A549 (cell line): ENCODE measurements around the gene RABGAP1L. TPM values are rescaled to one million over a fixed set of nuclear protein-coding genes. Genes with fewer than 3 reads are reported as not detected.

Experiments
- ATAC-seq, 2 experiments: fragments of 200-7000 bp in 1 of 2; fragments of >200 bp in 1 of 2; cut with Nextera tagmentation in 1 of 2; cut with Tn5 transposase in 1 of 2; 3 replicates each; pipeline versions ENCODE4 v1.8.0 to v1.9.1; 2018 to 2020; ENCODE audit warnings: mild to moderate bottlenecking in 1 of 2, moderate library complexity in 1 of 2
- CTCF ChIA-PET: fragments of 300-600 bp; sonication (Branson Sonifier 250); formaldehyde crosslinking; extraction: SDS; loops from one replicate; lab custom pipeline; 2021; ENCODE audit warnings: antibody characterized with exemption, inconsistent platforms; lab: Yijun Ruan, JAX
- POLR2A ChIA-PET: fragments of 350-600 bp; formaldehyde crosslinking; extraction: SDS; loops from one replicate; lab custom pipeline; 2021; ENCODE audit warnings: antibody characterized with exemption, inconsistent platforms; lab: Yijun Ruan, JAX
- DNase-seq, 2 experiments: peaks; one replicate each; pipeline versions ENCODE4 v3.0.0 to v3.0.0-alpha.2; 2011 to 2016; ENCODE audit warnings: low read depth in 1 of 2, low spot score in 1 of 2
- FAIRE-seq: peaks from 2 replicates; lab custom pipeline; 2011; peaks lifted over from hg19 to GRCh38; lab: Jason Lieb, UNC
- H3K27ac ChIP-seq, 2 experiments: fragments of >200 bp; sonication (Bioruptor Twin); formaldehyde crosslinking; 3 replicates each; pipeline ENCODE4 v1.5.1; 2016 to 2017
- H3K4me1 ChIP-seq: fragments of >200 bp; sonication (Bioruptor Twin); formaldehyde crosslinking; 3 replicates; pipeline ENCODE4 v1.6.1; 2016
- H3K4me2 ChIP-seq: fragments of >200 bp; sonication (Bioruptor Twin); formaldehyde crosslinking; 3 replicates; pipeline ENCODE4 v1.6.1; 2016
- H3K4me3 ChIP-seq: fragments of >200 bp; sonication (Bioruptor Twin); formaldehyde crosslinking; 3 replicates; pipeline ENCODE4 v1.5.1; 2016
- H3K9me3 ChIP-seq: fragments of >200 bp; sonication (Bioruptor Twin); formaldehyde crosslinking; 3 replicates; pipeline ENCODE4 v1.6.1; 2016
- CBX2 ChIP-seq: fragments of 200-600 bp; sonication (generic); IDR thresholded peaks from 2 replicates; pipeline ENCODE4 v1.6.1; 2016; ENCODE audit warnings: low read depth, mild to moderate bottlenecking, borderline replicate concordance
- CBX8 ChIP-seq: fragments of 200-600 bp; sonication (generic); IDR thresholded peaks from 2 replicates; pipeline ENCODE4 v1.6.1; 2016
- CEBPB ChIP-seq, 2 experiments: fragments of >200 bp in 1 of 2; sonication (Bioruptor Twin) in 1 of 2; formaldehyde crosslinking in 1 of 2; IDR thresholded peaks; 2 replicates each; pipeline ENCODE4 v1.6.1; 2012 to 2016
- EHF ChIP-seq: fragments of 250-450 bp; sonication (Bioruptor Pico); IDR thresholded peaks from 2 replicates; pipeline ENCODE4 v1.5.0; 2020; ENCODE audit warnings: mild to moderate bottlenecking
- EHMT2 ChIP-seq: fragments of 200-600 bp; sonication (generic); IDR thresholded peaks from 2 replicates; pipeline ENCODE4 v1.6.1; 2016; ENCODE audit warnings: antibody characterized with exemption, low read depth, mild to moderate bottlenecking, moderate library complexity
- EP300 ChIP-seq, 2 experiments: fragments of >200 bp; sonication (Bioruptor Twin); formaldehyde crosslinking; IDR thresholded peaks; 2 replicates in 1 of 2; 3 replicates in 1 of 2; pipeline ENCODE4 v1.6.1; 2016 to 2017
- FOSB ChIP-seq: fragments of 250-450 bp; sonication (Bioruptor Pico); IDR thresholded peaks from 2 replicates; pipeline ENCODE4 v1.5.0; 2020; ENCODE audit warnings: mild to moderate bottlenecking, moderate library complexity
- FOSL2 ChIP-seq, 2 experiments: fragments of 450-650 bp in 1 of 2; fragments of >200 bp in 1 of 2; sonication (Bioruptor Twin) in 1 of 2; formaldehyde crosslinking; IDR thresholded peaks; 2 replicates each; pipeline versions ENCODE4 v1.5.0 to v1.6.1; 2016 to 2020; ENCODE audit warnings: mild to moderate bottlenecking in 1 of 2, moderate library complexity in 1 of 2
- FOXS1 ChIP-seq: fragments of 250-450 bp; sonication (Bioruptor Pico); IDR thresholded peaks from 2 replicates; pipeline ENCODE4 v1.5.0; 2020; ENCODE audit warnings: mild to moderate bottlenecking, moderate library complexity
- GATA3 ChIP-seq: IDR thresholded peaks from 2 replicates; pipeline ENCODE4 v1.6.1; 2012; ENCODE audit warnings: borderline replicate concordance
- HOXA7 ChIP-seq: fragments of 250-450 bp; sonication (Bioruptor Pico); IDR thresholded peaks from 2 replicates; pipeline ENCODE4 v1.5.0; 2020; ENCODE audit warnings: mild to moderate bottlenecking, moderate library complexity
- HOXB13 ChIP-seq: fragments of 250-450 bp; sonication (Bioruptor Pico); IDR thresholded peaks from 2 replicates; pipeline ENCODE4 v1.5.0; 2020; ENCODE audit warnings: low read depth, mild to moderate bottlenecking, moderate library complexity
- KDM1A ChIP-seq: fragments of 200-600 bp; sonication (generic); IDR thresholded peaks from 2 replicates; pipeline ENCODE4 v1.6.1; 2016; ENCODE audit warnings: low read depth, mild to moderate bottlenecking
- MAFK ChIP-seq: fragments of 450-650 bp; IDR thresholded peaks from 2 replicates; pipeline ENCODE4 v1.6.1; 2014; ENCODE audit not compliant: partially characterized antibody
- MAZ ChIP-seq: fragments of 150-350 bp; IDR thresholded peaks from 2 replicates; pipeline ENCODE4 v1.6.1; 2014; ENCODE audit warnings: antibody characterized with exemption, low read depth, low read length, borderline replicate concordance
- POLR2A ChIP-seq: IDR thresholded peaks from 2 replicates; pipeline ENCODE4 v1.6.1; 2012; ENCODE audit warnings: mild to moderate bottlenecking, low read length
- POLR2AphosphoS2 ChIP-seq: conservative IDR thresholded peaks from 2 replicates; pipeline ENCODE4 v1.6.1; 2012; ENCODE audit warnings: low read length, improper control_type of control experiment, inconsistent platforms
- RAD21 ChIP-seq, 2 experiments: fragments of >200 bp in 1 of 2; sonication (Bioruptor Twin) in 1 of 2; formaldehyde crosslinking in 1 of 2; IDR thresholded peaks in 1 of 2; conservative IDR thresholded peaks in 1 of 2; 2 replicates in 1 of 2; 3 replicates in 1 of 2; pipeline ENCODE4 v1.6.1; 2012 to 2018; ENCODE audit warnings: inconsistent platforms in 1 of 2
- RFX5 ChIP-seq: fragments of 450-650 bp; IDR thresholded peaks from 2 replicates; pipeline ENCODE4 v1.7.1; 2014; ENCODE audit warnings: antibody characterized with exemption, mild to moderate bottlenecking, moderate library complexity
- SMC3 ChIP-seq: fragments of >200 bp; sonication (Bioruptor Twin); formaldehyde crosslinking; IDR thresholded peaks from 3 replicates; pipeline ENCODE4 v1.6.1; 2018; ENCODE audit warnings: inconsistent platforms
- TFCP2L1 ChIP-seq: fragments of 250-450 bp; sonication (Bioruptor Pico); IDR thresholded peaks from 2 replicates; pipeline ENCODE4 v1.5.0; 2021; ENCODE audit warnings: mild to moderate bottlenecking
- ZC3H11A ChIP-seq: fragments of 450-650 bp; IDR thresholded peaks from 2 replicates; pipeline ENCODE4 v1.6.1; 2014; ENCODE audit warnings: antibody characterized with exemption, mild to moderate bottlenecking
- ZSCAN20 ChIP-seq: fragments of 250-450 bp; sonication (Bioruptor Pico); IDR thresholded peaks from 2 replicates; pipeline ENCODE4 v1.8.0; 2022; ENCODE audit warnings: mild to moderate bottlenecking, moderate library complexity
- WGBS: methylation state at CpG from one replicate; pipeline ENCODE4 v1.1.6; 2017; ENCODE audit errors: missing lambda C conversion rate; 5-methylcytosine and 5-hydroxymethylcytosine counted together
- polyA plus RNA-seq, 4 experiments: library from polyadenylated mRNA; depleted of rRNA in 3 of 4; stranded (reverse); fragments of >200 nt; fragmentation: RNase III in 1 of 4; extraction: RNeasy Plus Mini Kit Qiagen cat#74134 plus additional on column Dnase treatment in 1 of 4; gene quantifications; 2 replicates in 3 of 4; 3 replicates in 1 of 4; pipeline ENCODE4 v1.2.3, GENCODE V29; 2011 to 2017
- TF ChIP-seq, protein P1 (sequence below): fragments of >200 bp; sonication (Bioruptor Twin); formaldehyde crosslinking; IDR thresholded peaks from 2 replicates; pipeline ENCODE4 v1.6.1; 2016
- TF ChIP-seq, protein P2 (sequence below): fragments of 200-600 bp; sonication (generic); IDR thresholded peaks from 2 replicates; pipeline ENCODE4 v1.6.1; 2016; ENCODE audit warnings: antibody characterized with exemption, mild to moderate bottlenecking, moderate library complexity
- TF ChIP-seq, protein P3 (sequence below): fragments of 250-450 bp; sonication (Bioruptor Pico); IDR thresholded peaks from 2 replicates; pipeline ENCODE4 v1.5.0; 2021; ENCODE audit warnings: mild to moderate bottlenecking, moderate library complexity, borderline replicate concordance
- TF ChIP-seq, protein P4 (sequence below): fragments of >200 bp; sonication (Bioruptor Twin); formaldehyde crosslinking; IDR thresholded peaks from 3 replicates; pipeline ENCODE4 v1.6.1; 2016

The RABGAP1L gene
- polyA plus RNA-seq, 2 of the 4 experiments (the other 2 are of a cell fraction): 8.2 to 18.6 TPM

DNA sequence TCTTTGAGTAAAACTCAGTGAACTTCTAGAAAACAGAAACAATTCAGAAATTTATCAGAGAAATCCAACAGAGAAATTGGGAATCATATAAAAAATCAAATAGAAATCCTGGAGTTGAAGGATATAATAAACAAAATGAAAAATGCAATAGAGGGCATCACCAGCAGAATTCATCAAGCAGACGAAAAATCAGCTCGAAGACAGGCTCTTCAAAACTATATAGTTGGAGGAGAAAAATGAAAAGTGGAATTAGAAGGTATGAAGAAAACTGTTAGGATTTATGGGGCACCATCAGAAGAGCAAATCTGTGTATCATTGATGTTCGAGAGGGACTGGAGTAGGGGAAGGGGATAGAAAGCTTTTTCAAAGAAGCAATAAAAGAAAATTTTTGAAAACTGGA lies 167.0 kb downstream of the RABGAP1L start:
- H3K27ac ChIP-seq: no peak overlapping the region
- CTCF ChIA-PET: no interaction called here
- H3K4me3 ChIP-seq: no peak overlapping the region
- no peaks in the 10 kb centered on the region for H3K4me1 ChIP-seq
- TF ChIP-seq, protein P1, sequence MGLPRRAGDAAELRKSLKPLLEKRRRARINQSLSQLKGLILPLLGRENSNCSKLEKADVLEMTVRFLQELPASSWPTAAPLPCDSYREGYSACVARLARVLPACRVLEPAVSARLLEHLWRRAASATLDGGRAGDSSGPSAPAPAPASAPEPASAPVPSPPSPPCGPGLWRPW: no peak
- TF ChIP-seq TFCP2L1: no peak
- no peak for TF ChIP-seq POLR2AphosphoS2
- no peak for TF ChIP-seq FOXS1 (CRISPR knock-in tag)
- no peak for TF ChIP-seq RFX5
- no peak for TF ChIP-seq POLR2A
- no peak for TF ChIP-seq RAD21 (conservative IDR thresholded peaks at IDR 0.05 in 1 of 2, IDR thresholded peaks at IDR 0.05 in 1 of 2)
- TF ChIP-seq EP300 (IDR thresholded peaks at IDR 0.05): no peak
- TF ChIP-seq HOXB13 (CRISPR knock-in tag): no peak
- no peak for TF ChIP-seq ZC3H11A
- TF ChIP-seq GATA3: no peak
- TF ChIP-seq MAZ: no peak
- no peak overlapping the region for H3K4me2 ChIP-seq
- WGBS: 59% methylated on average over 3 of the region's 3 CpGs
- POLR2A ChIA-PET: no interaction called here
- H3K9me3 ChIP-seq: peaks cover 13% of the 10 kb centered on the region; the same call in 2 of the 3 replicates
- no peak for FAIRE-seq
- ATAC-seq: no peak
- no peak for DNase-seq

DNA sequence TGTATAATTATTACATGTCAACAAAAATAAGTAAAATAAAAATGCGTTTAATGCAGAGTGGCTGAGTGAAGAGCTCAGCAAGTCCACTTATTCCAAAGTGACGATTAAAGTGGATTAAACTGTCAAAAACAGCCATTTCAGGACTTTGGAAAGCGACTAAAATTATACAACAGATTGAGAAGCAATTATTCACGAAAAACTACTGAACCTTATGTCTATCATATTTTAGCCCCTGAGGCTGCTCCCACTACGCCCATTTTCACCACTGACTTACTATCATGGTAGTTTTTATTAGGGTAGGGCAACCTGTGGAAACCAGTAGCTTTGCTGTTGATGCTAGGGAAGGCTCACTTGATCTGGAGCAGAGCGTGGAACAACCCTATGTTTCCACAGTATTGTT lies 174.1 kb downstream of the RABGAP1L start:
- Histone ChIP-seq H3K27ac (no peak overlapping the region), H3K4me3 (no peak overlapping the region), H3K4me2 (no peak overlapping the region), H3K4me1 (no peaks in the 10 kb centered on the region), H3K9me3 (no peaks in the 10 kb centered on the region)
- no peak for DNase-seq
- ChIA-PET CTCF (interaction anchor here (1.1 kb wide), 1 partner anchor 71 kb away, joined by 4 read pairs; no protein-coding TSS in a partner anchor), POLR2A (no interaction called here)
- no peak for FAIRE-seq
- TF ChIP-seq SMC3 (no peak), ZC3H11A (no peak), CBX2 (no peak), MAFK (no peak), EHMT2 (peak; percentile 55; the same call in 1 of the 2 replicates)
- TF ChIP-seq, protein P2, sequence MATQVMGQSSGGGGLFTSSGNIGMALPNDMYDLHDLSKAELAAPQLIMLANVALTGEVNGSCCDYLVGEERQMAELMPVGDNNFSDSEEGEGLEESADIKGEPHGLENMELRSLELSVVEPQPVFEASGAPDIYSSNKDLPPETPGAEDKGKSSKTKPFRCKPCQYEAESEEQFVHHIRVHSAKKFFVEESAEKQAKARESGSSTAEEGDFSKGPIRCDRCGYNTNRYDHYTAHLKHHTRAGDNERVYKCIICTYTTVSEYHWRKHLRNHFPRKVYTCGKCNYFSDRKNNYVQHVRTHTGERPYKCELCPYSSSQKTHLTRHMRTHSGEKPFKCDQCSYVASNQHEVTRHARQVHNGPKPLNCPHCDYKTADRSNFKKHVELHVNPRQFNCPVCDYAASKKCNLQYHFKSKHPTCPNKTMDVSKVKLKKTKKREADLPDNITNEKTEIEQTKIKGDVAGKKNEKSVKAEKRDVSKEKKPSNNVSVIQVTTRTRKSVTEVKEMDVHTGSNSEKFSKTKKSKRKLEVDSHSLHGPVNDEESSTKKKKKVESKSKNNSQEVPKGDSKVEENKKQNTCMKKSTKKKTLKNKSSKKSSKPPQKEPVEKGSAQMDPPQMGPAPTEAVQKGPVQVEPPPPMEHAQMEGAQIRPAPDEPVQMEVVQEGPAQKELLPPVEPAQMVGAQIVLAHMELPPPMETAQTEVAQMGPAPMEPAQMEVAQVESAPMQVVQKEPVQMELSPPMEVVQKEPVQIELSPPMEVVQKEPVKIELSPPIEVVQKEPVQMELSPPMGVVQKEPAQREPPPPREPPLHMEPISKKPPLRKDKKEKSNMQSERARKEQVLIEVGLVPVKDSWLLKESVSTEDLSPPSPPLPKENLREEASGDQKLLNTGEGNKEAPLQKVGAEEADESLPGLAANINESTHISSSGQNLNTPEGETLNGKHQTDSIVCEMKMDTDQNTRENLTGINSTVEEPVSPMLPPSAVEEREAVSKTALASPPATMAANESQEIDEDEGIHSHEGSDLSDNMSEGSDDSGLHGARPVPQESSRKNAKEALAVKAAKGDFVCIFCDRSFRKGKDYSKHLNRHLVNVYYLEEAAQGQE: peak; percentile 75; the same call in 1 of the 2 replicates
- 79% methylated on average over 6 of the region's 6 CpGs for WGBS
- ATAC-seq: no peak

DNA sequence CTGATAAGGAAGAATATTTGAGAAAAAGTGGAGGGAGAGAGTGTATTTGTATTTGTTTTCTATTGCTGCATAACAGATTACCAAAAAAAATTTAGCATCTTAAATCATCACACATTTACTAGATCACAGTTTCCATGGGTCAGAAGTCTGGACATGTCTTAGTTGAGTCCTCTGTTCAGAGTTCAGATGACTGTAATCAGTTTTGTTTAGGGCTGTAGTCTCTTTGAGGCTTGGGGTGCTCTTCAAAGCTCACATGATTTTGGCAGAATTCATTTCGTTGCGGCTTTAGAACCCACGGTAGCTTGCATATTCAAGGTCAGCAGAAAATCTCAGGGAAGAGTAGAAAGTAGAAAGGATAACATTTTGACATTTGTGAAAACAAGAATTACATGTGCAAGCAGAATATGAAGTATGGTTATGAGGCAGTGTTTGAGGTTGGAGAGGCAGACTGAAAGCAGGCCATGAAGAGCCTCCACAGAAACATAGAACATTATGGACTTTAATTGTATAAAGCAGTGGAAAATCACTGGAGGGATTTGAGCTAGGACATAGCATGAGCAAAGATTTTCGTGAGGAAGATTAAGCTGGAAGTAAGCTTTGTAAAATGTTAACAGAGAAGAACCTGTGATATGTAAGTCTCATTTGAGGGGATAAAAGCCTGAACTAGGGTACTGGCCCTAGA lies 177.8 kb downstream of the RABGAP1L start:
- ChIA-PET CTCF (interaction anchor here (0.6 kb wide), 1 partner anchor 92 kb away, joined by 4 read pairs; no protein-coding TSS in a partner anchor), POLR2A (no interaction called here)
- Histone ChIP-seq H3K27ac (no peak overlapping the region), H3K9me3 (no peaks in the 10 kb centered on the region), H3K4me1 (no peaks in the 10 kb centered on the region), H3K4me2 (no peak overlapping the region), H3K4me3 (no peak overlapping the region)
- WGBS: 77% methylated on average over 4 of the region's 4 CpGs
- ATAC-seq (no peak), DNase-seq (no peak), FAIRE-seq (no peak)
- no peak for TF ChIP-seq FOSL2 (IDR thresholded peaks at IDR 0.05)
- no peak for TF ChIP-seq FOSL2 (CRISPR knock-in tag; IDR thresholded peaks at IDR 0.05)
- TF ChIP-seq, protein P3, sequence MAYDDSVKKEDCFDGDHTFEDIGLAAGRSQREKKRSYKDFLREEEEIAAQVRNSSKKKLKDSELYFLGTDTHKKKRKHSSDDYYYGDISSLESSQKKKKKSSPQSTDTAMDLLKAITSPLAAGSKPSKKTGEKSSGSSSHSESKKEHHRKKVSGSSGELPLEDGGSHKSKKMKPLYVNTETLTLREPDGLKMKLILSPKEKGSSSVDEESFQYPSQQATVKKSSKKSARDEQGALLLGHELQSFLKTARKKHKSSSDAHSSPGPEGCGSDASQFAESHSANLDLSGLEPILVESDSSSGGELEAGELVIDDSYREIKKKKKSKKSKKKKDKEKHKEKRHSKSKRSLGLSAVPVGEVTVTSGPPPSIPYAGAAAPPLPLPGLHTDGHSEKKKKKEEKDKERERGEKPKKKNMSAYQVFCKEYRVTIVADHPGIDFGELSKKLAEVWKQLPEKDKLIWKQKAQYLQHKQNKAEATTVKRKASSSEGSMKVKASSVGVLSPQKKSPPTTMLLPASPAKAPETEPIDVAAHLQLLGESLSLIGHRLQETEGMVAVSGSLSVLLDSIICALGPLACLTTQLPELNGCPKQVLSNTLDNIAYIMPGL (CRISPR knock-in tag): no peak
- TF ChIP-seq FOXS1 (CRISPR knock-in tag): no peak
- TF ChIP-seq POLR2AphosphoS2: no peak
- TF ChIP-seq, protein P4, sequence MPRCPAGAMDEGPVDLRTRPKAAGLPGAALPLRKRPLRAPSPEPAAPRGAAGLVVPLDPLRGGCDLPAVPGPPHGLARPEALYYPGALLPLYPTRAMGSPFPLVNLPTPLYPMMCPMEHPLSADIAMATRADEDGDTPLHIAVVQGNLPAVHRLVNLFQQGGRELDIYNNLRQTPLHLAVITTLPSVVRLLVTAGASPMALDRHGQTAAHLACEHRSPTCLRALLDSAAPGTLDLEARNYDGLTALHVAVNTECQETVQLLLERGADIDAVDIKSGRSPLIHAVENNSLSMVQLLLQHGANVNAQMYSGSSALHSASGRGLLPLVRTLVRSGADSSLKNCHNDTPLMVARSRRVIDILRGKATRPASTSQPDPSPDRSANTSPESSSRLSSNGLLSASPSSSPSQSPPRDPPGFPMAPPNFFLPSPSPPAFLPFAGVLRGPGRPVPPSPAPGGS: no peak
- no peak for TF ChIP-seq ZC3H11A
- TF ChIP-seq HOXA7 (CRISPR knock-in tag): no peak
- TF ChIP-seq CEBPB (IDR thresholded peaks at IDR 0.05): no peak
- TF ChIP-seq FOSB (CRISPR knock-in tag): no peak
- TF ChIP-seq CBX8: no peak
- TF ChIP-seq KDM1A: no peak
- no peak for TF ChIP-seq EHF
- no peak for TF ChIP-seq HOXB13 (CRISPR knock-in tag)
- TF ChIP-seq ZSCAN20 (CRISPR knock-in tag): no peak
